GM10847 (cell line): ENCODE measurements around the gene CTXND1.

Source experiments
- POLR2A ChIP-seq: IDR thresholded peaks from 2 replicates; pipeline ENCODE4 v1.6.1; 2011; ENCODE audit not compliant: insufficient read length; ENCODE audit errors: extremely low read depth

Gene CTXND1

DNA sequence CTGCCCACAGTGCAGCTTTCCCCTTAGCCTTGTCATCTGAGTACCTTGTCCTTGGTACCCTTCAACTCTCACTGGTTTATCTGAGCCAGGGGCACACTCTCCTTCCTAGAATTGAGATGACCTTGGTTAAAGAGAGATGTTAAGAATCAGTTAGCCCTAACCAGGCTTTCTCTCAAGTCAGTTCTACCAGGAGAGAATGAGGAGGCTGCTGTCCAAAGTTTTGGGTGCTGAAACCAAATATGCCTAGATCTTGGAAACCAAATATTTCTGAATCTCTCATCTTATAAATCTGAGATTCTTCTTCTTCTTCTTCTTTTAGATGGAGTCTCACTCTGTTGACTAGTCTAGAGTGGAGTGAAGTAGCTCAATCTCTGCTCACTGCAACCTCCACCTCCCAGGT lies 12.0 kb upstream of the CTXND1 start:
- TF ChIP-seq POLR2A: no peak

DNA sequence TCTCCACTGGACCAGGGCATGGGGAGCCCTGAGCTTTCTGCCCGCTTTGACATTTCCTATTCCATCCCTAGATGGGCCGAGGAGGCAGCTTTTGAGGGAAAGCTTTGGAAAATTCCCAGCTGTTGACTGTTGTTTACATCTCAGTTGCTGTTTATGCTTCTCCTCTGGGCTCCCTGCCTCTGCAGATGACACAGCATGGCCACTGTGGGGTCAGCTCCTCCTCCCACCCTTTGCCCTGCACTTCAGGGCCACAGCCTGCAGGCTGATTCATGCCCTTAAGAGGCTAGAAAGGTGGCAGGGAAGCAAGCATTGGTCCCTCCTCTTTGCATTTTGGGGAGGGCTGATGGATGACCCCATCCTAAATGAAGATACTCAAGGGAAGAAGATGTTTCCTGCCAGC lies 8.5 kb upstream of the CTXND1 start:
- no peak for TF ChIP-seq POLR2A

DNA sequence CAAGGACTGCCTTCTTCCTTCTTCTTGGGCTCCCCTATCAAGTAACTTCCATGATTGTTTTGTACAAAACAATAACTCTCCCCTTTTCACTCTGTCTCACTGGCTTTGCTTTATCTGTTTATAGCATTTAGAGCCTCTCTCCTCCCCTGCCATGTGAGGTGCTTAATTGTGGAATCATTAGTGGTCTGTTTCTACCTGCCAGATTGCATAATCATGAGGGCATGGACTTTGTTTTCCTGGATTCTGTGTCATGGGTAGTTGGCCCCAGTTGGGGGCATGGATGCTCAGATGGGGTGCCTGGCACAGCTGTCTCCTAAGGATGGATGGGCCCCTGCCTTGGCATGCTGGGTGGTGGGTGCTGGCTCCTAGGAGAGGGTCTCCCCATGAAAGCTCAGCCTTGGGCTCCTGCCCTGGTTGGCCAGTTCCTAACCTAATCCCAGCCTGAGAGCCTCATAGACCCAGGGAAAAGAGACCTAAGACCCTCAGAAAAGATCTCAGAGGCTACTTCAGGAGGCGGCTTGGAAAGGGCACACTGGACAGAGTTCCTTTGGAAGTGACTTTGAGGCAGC lies 8.0 kb upstream of the CTXND1 start:
- no peak for TF ChIP-seq POLR2A

DNA sequence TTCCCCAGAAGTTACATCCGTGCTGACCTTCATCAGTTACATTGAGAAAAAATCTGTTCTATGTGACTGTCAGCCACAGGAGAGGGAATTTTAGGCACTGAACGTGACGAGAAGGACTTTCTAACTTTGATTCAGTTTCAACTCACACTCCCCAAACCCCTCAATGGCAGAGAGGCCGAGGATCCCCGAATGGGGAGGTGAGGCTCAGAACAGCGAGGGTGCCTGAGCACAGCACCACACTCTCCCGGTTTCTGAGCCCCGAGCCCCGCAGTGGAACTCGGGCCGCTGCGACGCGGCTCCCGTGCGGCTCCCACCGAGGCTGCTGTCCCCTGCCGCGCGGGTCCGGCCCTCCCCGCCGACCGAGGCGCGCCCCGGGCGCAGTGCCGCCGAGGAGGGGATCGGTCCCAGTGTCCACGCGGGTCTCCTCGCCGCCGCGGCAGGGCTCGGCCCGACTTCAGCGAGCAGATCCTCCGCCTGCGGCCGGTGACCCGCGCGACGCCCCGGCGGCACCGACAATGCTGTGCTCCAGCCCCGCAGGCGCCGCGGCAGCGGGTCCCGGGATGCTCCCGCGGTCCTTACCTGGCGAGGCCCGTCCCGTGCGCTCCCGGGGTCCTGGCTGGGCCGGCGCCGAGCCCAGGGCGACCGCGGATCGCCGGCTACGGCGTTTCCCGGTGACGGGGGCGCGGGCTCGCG lies 439 bp downstream of the CTXND1 start:
- no peak for TF ChIP-seq POLR2A

DNA sequence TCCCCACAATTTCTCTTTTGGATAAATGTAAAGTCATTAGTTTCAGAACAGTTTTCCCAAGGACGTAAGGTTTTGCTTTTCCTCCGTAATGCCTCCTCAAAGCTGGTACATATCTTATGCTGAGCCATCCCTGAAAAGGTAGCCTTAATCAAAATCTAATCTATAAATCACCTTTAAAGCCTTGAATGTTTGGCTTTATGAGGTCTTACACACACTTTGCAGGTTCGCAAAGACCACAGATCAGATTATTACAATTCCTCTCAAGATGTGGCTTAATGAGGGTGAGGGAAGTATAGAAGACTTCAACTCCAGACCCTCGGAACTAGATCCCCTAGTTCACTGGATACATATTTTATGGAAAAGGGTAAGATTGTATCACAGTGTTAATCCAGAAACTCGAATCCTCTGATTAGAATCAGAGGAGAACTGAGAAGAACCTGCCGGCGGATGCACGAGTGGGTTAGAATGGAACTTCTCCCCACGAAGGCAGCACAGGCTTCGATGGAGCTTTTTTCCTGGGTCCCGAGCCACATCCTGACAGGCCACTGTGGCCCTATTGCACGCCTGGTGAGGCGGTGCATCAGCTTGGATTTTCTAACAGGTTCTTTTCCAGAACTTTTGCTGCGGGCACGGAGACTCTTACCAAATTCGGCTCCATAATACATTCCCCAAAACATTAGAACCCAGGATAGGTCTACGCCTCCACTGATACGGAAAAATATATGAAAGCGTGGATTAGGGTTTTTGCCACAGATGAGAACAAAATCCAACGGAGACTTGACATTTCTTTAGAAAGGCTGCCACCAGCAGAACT lies 1.2 kb downstream of the CTXND1 start:
- TF ChIP-seq POLR2A: no peak

DNA sequence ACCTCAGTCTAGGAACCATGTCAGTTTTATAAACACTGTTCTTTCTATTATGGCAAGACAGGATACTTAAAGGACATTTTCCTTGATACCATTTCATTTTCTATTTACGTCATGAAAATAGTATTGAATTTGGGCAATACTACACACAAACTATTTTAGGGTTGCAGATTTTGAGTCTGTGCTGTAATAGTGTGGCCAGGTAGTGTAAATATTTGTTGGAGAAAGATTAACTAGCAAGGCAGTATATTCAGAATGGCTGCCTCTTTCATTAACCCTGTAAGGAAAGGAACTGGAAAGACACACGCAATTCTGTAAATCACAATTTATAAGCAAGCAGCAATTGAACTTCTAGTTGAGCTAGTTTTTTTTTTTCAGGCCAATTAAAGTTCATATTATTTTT lies 2.0 kb downstream of the CTXND1 start:
- TF ChIP-seq POLR2A: no peak

DNA sequence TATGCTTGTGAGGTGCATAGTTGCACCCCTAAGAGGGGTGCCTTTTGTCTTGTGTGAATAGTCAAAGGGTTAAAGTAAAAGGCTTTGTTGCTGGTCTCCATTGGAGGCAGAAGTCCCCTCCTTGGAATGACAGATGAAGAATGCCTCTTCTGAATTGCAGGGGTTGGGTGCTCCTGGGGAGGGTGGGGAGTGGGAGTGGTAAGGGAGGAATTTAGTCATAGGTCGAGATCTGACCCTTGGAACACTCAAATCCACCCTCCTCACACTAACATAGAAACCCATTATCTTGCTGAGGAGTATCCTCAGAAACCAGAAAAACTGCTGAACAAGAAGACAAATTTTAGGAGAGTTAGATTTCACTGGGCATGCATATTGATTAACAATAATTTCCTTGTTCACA lies 4.7 kb downstream of the CTXND1 start:
- no peak for TF ChIP-seq POLR2A

DNA sequence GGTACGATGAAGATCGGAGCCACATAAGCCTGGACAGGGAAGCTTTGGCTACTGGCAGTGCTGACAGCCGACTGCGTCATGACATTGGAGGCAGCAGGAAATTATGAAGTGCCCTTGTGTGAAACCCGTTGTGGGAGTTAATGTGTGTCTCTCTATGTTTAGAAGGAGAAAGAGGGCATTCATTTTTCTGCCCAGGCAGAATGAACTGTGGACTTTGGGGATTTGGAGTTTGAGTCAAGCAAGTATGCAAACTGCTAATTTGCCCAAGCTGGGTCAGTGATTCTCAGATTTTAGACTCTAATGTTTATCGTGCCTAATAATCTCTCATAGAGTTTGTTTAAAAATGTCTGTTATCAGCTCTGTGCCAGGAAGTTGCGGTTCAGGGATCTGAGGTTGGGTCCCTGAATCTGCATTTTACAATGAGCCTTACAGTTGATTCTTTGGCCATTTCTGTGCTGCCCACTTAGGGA lies 5.6 kb downstream of the CTXND1 start:
- TF ChIP-seq POLR2A: no peak

DNA sequence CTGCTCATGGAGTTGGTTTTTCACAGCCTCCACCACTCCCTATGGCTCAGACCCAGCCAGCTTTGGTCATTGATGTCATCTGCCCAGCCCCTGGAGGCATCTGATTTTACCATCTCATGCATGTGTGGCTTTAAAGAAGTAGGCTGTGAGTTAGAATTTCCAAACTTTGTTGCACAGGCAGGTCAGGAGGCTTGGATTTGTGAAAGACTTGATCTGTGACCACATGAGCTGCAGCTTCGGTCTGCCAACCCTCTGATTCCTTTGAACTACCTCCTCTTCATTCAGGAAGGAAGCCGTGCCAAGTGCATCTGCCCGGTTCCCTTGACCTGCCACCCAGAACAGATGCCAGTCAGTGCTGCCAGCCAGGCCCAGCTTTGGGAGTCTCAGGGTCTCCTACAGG lies 9.2 kb downstream of the CTXND1 start:
- no peak for TF ChIP-seq POLR2A

DNA sequence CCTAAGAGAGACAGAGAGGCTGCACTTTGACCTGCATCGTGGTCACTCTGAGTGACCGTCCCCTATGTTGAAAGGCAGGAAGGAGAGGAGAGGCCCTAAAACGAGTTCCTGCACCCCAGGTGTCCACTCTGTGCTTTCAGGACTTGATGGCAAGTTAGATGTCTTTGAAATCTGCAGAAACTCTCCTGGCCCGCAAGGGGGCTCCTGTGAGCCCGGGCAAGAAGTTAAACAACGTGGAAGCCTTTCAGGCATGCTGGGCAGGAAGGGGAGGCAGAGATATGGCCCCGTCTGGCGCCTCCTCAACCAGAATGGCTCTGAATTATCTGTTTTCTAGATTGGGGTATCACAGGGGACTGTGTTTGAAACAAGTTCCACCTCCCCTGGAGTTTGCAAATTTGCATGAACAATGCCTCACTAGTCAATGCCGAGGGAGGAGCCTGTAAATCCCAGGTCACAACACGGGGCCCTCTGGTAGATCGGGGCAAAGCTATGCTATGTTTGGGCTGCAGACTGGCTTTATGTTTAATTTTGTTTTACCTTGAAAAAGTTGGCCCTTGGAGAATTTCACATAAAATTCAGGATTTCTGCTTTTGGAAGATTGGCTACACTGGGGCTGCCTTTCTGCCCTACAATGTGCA lies 9.8 kb downstream of the CTXND1 start:
- no peak for TF ChIP-seq POLR2A

DNA sequence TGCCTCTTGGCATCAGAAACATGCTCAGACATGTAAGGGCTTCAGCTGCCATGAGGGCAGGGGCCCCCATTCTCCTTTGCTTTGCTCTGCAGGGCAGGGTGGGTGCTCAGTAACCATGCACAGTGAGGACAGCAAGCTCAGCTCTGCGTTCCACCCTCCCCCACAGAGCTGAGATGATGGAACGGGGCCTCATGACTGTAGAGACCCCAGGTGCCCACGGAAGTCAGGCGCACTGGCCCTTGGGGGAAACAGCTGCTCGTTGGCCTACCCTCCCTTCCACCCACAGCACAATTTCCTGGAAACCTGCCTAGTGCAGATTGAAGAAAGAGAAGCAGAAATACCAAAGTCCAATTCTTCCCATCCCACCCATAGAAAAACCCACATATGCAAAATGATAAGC lies 10.5 kb downstream of the CTXND1 start:
- TF ChIP-seq POLR2A: no peak

DNA sequence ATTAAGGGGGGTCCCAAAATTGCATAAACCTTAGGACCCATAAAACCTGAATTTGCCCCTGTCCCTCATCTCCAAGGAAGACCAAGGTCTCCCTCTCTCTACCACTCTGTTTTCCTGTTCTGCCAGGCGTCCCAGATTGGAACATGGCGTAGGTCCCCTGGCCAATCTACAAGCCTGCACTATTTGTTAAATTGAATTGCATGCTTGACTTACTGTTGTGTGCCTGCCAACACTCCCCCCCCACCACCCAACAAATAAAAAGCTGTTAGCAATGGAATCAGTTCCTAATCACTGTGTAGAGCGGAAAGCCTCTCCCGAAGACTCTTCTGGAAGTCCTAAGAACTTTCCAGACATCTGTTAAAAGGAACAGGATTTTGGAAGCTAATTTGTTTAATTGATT lies 11.7 kb downstream of the CTXND1 start:
- TF ChIP-seq POLR2A: no peak

DNA sequence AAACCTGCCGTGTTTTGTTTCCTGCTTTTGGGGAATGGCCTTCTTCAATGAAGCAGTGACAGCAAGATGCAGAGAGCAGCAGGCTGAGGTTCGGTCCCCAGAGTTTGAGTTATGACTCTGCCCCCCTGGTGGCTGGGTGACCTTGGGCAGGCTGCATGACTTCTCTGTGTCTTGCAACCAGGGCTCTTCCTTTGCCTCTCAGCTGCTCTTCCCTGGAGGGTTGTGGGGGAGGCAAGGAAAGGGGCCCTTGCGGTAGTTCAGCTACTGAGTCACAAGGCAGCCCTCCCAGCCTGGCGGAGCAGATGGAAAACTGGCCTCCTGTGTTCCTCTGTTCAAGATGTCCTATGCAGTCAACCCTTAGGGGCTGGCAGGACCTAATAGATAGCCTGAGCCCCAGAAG lies 17.1 kb downstream of the CTXND1 start:
- TF ChIP-seq POLR2A: no peak

DNA sequence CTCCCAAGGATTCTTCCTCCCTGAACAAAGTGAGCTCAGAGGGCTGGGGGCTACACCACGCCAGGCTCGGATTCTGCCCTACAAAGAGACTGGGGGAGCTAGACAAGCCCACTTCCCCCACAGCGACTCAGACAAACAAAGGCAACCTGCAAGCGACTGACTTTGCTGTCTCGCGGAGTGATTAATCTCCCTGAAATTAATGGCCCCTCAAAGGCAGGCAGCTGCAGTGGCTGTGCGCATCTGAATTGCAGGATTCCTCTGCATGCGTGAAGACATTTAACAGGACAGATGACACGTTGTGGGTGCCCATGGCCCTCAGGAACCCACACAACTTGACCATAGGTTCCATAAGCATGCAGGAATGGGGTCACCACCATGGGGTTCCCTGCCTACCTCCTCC lies 18.4 kb downstream of the CTXND1 start:
- no peak for TF ChIP-seq POLR2A

DNA sequence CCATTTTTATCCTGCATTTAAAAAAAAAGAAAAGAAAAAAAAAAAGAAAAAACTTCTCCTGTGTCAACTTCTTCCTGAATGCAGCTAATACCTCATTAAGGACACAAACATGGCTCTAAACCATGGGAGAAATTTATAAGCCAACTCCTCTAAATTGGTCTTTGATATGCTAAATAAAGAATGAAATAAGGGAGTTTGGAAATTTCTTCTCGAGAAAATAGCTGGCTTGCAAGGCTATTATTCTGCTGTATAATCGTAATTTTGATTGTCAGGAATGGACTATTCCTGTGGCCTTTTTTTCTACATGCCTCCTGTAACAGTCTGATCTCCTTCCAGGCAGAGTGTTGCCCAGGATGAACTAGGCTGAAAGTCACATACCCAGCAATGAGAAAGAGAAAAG lies 20.6 kb downstream of the CTXND1 start:
- TF ChIP-seq POLR2A: no peak
